GM19463 (cell line): ENCODE results near the gene ZNF385B.
"Not testable (repeated sequence)": the region's sequence is repeated elsewhere in the genome, so short reads cannot be mapped to it uniquely, and the experiment has no call there.

ENCODE experiments used
- ATAC-seq: cut with Tn5 transposase; IDR thresholded peaks from one replicate; pipeline ENCODE4 v1.9.1; 2021; ENCODE audit warnings: mild to moderate bottlenecking, moderate library complexity; ENCODE audit not compliant: unreplicated experiment

The ZNF385B gene

DNA sequence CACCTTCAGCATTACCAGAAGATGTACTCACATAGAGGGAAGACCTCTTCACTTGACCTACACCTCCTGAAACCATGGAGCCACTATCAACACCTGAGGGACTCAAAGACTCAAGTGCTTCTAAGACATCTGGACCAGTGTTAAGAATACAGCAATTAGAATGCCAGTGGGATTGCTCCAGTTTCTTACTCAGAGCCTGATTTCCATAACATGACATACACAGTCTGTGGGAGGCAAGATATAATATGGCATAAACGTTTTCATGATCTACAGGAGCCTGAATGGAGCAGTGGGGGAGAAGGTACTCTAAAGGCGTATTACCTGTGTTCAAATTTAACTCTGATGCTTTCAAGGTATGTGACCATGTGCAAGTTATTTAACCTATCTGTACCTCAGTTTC lies 57.2 kb downstream of the ZNF385B start:
- no peak for ATAC-seq

GRCh38 chr2:179802051-179802882 lies 59.1 kb downstream of the ZNF385B start:
- no peak for ATAC-seq

DNA sequence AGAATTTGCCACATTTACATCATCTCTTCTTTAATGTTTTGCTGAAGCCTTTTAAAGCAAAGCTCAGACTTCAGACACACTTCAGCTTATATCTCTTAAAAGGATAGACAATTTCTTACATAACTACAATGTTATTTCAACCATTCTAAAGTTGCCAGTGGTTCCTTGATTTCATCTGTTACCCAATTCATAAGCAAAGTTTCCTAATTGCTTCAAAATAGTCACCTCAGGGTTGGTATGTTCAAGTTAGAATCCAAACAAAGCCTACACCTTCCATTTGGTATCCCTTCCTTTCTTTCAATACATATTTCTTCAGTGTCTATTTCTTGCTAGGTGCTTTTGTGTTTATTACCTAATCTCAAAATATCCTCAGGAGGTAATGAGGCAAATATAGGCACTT lies 60.6 kb downstream of the ZNF385B start:
- no peak for ATAC-seq

DNA sequence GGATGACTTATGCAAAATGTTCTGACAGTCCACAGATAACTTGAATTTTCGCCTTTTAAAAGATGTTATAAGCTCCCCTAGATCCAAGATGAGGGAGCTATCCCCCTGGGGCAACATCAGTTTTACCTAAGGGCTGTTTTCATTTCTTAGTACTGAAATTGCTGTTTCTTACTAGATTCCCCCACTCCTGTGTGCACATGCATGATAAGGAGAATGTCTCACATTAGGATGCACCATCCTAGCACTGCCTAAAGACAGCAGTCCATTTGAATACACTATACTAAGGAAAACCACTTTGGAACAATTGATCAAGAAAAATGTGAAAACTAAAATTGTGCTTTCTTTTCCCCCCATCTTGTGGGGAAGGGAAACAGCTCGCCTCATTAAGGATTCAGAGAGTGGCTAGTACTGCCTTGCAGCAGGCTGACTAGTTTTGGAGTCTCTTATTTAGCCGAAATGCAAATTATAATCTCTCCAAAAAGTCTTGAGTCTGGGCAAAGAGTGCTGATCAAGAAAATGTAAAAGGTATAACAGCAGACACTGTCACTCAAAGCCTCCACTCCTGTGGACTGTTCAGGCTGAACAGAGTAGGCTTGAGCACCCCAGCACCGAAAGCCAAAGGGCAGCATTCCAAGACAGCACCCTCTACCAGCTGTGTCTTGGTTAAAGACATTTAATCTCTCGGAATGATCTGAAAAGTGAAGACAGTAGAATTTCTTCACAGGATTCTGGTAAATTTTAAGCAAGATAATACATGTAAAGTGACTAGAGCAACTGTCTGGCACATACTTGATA lies 65.0 kb downstream of the ZNF385B start:
- ATAC-seq, result no peak

DNA sequence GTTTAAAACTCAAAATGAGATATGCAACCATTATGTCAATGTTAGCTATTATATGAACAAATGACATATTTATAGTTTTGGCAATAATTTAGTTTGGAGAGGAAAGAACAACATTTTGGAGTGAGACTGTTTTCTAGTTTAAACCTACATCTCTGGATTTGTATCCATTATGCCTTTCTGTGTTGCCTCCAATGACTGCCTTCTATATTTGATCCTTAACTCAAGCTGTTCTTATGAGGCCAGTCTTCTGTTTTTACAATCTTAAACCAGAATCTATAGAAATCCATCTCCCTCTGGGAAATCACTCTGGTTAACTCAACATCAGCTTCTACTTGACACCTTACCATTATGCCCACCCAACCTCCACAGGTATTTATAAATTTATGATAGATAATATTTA lies 67.5 kb downstream of the ZNF385B start:
- no peak for ATAC-seq

DNA sequence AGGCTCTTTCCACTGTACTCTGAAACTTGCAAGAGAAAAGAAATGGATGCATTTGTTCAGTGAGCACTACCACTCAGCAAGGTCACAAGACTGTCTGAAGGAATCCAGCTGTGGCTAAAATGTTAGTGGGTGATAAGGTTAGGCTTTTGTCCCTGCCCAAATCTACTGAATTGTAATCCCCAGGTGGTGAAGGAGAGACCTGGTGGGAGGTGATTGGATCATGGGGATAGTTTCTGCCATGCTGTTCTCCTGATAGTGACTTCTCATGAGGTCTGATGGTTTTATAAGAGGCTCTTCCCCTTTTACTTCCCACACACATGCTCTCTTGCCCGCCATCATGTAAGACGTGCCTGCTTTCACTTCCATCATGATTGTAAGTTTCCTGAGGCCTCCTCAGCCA lies 68.2 kb downstream of the ZNF385B start:
- ATAC-seq, result no peak

GRCh38 chr2:179790235-179791217 lies 70.9 kb downstream of the ZNF385B start:
- no peak for ATAC-seq

DNA sequence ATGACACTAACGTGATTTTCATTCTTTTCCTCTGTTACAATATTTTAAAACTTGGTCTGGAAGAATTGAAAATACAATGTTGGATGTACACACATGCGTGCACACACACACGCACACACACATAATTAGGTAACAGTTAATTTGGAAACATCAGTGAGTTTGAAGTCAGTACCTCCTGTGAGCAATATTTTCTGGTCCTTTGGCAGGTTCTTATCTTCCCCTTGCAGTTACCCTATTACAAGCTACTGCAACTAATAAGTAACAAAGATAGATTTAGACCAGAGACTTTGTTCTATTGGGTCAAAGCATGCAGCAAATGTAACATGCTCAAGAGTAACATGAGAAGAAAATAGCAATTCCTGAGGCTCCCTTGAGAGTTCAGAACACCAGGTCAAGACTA lies 73.3 kb downstream of the ZNF385B start:
- no peak for ATAC-seq

- no peak for ATAC-seq
These were observed 73.8 kb downstream of the ZNF385B start for GRCh38 chr2:179787601-179788000.

DNA sequence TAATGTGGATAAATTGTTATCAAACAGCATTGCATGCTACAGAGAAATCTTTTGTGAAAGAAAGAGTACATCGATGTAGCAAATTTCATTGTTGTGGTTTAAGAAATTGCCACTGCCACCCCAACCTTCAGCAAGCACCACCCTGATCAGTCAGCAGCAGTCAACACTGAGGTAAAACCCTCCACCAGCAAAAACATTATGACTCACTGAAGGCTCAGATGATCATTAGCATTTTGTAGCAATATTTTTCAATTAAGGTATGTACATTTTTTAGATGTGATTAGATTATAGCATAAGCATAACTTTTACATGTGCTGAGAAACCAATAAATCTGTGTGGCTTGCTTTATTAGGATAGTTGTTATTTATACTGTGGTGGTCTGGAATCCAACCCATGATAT lies 75.5 kb downstream of the ZNF385B start:
- ATAC-seq, result no peak

GRCh38 chr2:179782346-179782745 lies 79.1 kb downstream of the ZNF385B start:
- not testable (repeated sequence) for ATAC-seq

DNA sequence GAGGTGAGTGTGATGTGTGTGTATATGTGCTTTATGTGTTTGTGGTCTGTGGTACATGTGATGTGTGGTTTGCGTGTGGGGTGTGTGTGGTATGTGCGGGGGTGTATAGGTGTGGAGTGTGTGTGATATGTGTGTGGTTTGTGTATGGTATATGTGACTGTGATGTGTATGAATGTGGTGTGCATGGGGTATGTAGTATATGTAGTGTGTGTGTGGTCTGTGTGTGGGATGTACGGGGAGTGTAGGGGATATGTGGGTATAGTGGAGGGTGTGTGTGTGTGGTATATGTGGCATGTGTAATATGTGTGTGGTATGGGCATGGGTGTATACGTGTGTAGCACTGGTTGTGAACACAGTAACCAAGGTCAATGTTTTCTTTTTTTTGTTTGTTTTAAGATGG lies 87.4 kb downstream of the ZNF385B start:
- ATAC-seq, result no peak

GRCh38 chr2:179772346-179772745 lies 89.1 kb downstream of the ZNF385B start:
- no peak for ATAC-seq

DNA sequence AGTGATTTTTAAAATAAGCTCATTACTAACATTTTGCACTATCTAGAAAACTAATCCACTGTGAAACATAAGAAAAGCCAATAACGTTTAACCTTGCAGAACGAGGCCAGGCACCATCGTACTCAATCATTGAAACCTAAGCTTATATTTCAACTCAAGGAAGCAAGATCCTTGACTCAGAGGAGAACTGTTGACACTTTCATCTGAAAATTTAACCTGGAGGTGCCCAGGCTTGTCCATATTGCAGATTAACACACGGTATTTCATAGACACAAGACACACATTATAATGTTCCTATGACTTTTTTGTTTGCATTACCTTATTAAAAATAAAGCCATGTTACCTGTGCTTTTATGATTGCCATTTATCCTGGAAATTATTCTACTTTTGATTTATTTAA lies 89.6 kb downstream of the ZNF385B start:
- ATAC-seq, result no peak

DNA sequence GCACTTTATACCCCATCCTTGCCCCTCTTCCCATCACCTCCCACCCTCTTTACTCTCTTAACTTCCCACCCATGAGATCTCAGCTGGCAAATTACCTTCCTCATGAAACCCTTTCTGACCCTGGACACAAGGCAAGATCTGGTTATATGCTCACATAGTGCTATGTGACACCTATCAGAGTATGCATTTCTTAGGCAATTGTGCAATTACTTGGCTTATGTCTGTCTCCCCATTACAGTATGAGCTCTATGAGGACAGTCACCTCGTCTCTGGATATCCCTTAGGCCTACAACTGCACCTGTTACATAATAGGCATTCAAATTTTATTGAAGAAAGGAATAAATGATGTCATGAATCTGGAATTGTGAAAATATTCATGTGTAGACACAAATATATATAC lies 91.4 kb downstream of the ZNF385B start:
- ATAC-seq, result no peak

DNA sequence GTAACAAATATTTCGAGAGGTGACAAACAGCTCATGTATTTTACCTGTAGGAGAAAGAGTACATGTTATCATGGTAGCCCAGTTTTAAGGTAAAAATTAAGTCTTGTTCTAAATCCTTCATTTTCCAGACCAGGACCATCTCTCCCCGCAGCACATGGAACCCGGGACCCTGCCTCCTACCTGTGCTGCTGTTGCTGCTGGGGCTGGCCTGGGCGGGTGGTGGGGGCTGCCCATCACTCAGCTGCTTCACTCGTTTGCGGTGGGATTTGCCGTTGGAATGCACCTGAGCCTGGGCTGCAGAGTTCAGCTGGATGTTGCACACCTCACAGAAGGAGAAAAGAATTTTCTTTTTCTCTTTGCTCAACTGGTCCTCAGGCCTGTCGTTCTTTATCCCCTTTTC lies 92.1 kb downstream of the ZNF385B start:
- no peak for ATAC-seq

DNA sequence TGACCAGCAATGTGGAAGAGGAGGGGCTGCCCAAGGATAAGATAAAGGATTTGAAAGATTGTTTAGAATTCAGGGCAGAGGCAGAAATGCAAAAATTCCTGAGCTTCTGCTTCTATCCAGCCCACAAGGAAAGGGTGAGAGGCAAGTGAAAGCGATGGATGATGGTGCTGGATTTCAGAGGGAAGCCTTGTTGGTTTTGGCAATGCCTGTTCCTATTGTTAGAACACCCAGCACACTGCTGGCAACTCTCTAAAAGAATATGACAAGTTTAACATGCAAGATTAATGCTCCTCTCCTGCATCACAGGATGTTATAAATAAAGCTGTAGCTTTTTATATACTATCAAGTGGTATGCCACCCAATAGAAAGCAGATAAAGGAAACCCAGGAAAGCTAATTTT lies 92.6 kb downstream of the ZNF385B start:
- no peak for ATAC-seq

DNA sequence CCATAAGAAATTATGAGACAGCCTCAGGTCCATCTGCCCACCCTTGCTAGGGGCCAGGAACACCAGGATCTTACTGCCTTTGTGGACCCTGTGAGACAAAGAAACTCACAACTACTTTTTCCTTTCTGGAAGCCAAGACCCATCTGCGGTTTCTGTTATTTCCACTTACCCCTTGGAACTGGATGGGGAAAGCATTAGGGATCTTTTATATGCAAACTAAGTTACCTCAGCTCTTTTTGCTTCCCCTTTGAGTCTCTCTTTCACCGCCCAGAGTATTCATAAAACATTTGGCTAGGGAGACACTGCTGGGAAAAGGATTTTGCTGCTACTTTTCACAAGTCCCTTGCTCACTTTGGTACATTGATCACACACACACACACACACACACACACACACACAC lies 95.7 kb downstream of the ZNF385B start:
- ATAC-seq, result no peak

DNA sequence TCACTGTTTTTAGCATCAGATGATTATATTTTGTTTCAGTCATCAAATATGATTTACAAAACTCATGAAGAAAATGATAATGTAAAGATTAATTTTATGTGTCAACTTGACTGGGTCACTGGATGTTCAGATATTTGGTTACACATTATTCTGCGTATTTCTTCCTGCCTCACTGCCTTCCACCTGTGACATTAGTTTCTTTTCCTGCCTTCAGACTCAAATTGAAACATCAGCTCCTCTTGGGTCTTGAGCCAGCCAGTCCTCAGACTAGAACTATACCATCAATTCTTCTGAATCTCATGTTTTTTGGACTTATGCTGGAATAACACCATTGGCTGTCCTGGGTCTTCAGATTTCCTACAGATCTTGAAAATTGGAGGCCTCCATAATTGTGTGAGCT lies 96.7 kb downstream of the ZNF385B start:
- peak; percentile 86 for ATAC-seq

DNA sequence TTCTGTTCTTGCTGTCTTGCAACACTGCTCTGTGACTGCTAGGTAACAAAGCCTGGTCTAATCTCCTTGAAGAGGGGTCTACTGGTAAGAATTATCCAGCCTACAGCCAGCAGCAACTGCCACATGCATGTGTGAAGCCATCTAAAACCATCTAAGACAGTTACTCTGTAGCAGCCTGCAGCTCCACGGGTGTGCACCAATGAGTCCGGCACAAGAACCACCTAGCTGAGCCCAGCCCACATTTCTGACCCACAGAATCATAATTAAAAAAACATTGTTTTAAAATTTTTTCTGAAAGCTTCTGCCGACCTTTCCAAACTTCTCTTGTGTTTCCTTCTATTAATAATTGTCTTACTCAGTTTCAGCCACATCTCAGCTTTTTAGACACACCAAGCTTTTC lies 102.8 kb downstream of the ZNF385B start:
- ATAC-seq, result no peak

DNA sequence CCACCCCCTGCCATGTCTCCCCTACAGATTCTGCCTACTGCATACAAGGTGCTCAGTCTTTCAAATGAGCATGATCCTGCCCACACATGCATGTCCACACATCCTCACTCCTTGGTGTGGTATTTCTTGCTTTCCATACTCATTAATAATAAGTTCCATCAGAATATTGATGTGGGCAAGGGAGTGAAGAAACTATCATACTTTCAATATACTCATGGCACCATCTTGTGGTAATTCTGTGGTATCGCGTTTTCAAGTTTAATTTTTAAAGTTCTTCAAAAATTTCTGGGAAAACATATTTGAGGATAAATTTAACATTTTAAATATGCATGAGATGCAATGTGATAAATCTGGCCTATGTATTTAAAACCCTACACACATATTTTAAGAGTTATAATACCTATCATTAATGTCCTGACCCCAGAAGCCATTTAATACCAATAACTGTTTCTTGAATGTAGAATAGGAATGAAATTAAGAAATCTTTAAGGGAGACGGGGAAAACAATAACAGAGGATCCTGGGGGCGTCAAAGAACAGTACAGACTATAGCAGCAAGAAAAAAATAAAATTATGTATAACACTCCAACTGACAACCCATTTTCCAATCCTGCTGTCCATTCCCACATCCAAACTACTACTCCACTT lies 110.1 kb downstream of the ZNF385B start:
- no peak for ATAC-seq
